Right lobe of liver (tissue), 6 donors: ENCODE results near the gene FBP1. TPM values are rescaled to one million over a fixed set of nuclear protein-coding genes. Genes with fewer than 3 reads are reported as not detected.
A peak's percentile ranks its signal among the peaks of the same experiment; 100 is the strongest.

Experiments used
- ATAC-seq, 4 donors: fragments of 200-7000 bp; cut with Tn5 transposase; one replicate each; pipeline ENCODE4 v1.9.1; 2020; ENCODE audit warnings: mild to moderate bottlenecking in 4 of 4, moderate library complexity in 4 of 4
- DNase-seq, 3 donors: peaks; one replicate each; pipeline ENCODE4 v3.0.0-alpha.2; 2020
- H3K27ac ChIP-seq, 3 donors: fragments of 200-600 bp; one replicate each; pipeline ENCODE4 v1.8.0; 2022
- H3K27me3 ChIP-seq, 2 donors: fragments of 200-600 bp; one replicate each; pipeline ENCODE4 v1.8.0; 2022
- H3K36me3 ChIP-seq, 4 donors: fragments of 200-600 bp; sonication (generic) in 1 of 4; one replicate each; pipeline versions ENCODE4 v1.5.1 to v1.8.0; 2017 to 2022; ENCODE audit warnings: control low read depth in 1 of 4
- H3K4me1 ChIP-seq, 4 donors: fragments of 200-600 bp; sonication (generic) in 1 of 4; one replicate each; pipeline versions ENCODE4 v1.5.1 to v1.8.0; 2017 to 2022; ENCODE audit warnings: control low read depth in 1 of 4
- H3K4me3 ChIP-seq, 3 donors: fragments of 200-600 bp; one replicate each; pipeline ENCODE4 v1.8.0; 2022
- H3K9me3 ChIP-seq, 4 donors: fragments of 200-600 bp; sonication (generic) in 1 of 4; one replicate each; pipeline versions ENCODE4 v1.5.1 to v1.8.0; 2017 to 2022; ENCODE audit warnings: control low read depth in 1 of 4
- CTCF ChIP-seq, 4 donors: fragments of 200-600 bp in 3 of 4; fragments of 450-650 bp in 1 of 4; IDR thresholded peaks; one replicate each; pipeline versions ENCODE4 v1.5.1 to v1.8.0; 2016 to 2022; ENCODE audit warnings: antibody characterized with exemption in 4 of 4, mild to moderate bottlenecking in 2 of 4
- POLR2A ChIP-seq: fragments of 450-650 bp; IDR thresholded peaks from one replicate; pipeline ENCODE4 v1.6.1; 2017; ENCODE audit warnings: antibody characterized with exemption, mild to moderate bottlenecking
- WGBS: methylation state at CpG from one replicate; pipeline ENCODE4 v1.1.6; 2018; ENCODE audit warnings: low coverage, low lambda C conversion rate; ENCODE audit not compliant: insufficient coverage; ENCODE audit errors: missing lambda C conversion rate; 5-methylcytosine and 5-hydroxymethylcytosine counted together
- intact Hi-C, 2 donors: fragments of 100-400 bp; cut with DNase I; formaldehyde crosslinking; loops; one replicate each; pipeline versions ENCODE4 v1.11.2 to v1.14.1; 2022
- total RNA-seq, 6 experiments: library from RNA; depleted of rRNA in 2 of 6; stranded (reverse); fragments of >200 nt in 2 of 6; fragmentation: NEBNext Ultra II Directional in 3 of 6; extraction: Animal tissue kit (Norgen Biotek cat#: 25700) in 3 of 6; gene quantifications; one replicate each; pipeline versions ENCODE4 v1.1.0 to v1.2.4, GENCODE V29; 2016 to 2023
- donor health status: DM: no; HTN: yes; CAD: no.
- donor health status: DM: no; HTN: no; CAD: no.
- donor health status: DM: no; HTN: no; CAD: no.
- donor health status: DM: no; HTN: yes; CAD: no.
- donor health status: DM: no; HTN: yes; CAD: no.

The FBP1 gene
- total RNA-seq, 6 experiments from 2014 or later = 180 to 781 (median 384) TPM

- DNase-seq = peak in 1 of 3 donors; percentile 44
- H3K27ac ChIP-seq = no peak overlapping the region
These were observed 15.0 kb upstream of the FBP1 start for GRCh38 chr9:94654165-94654894.

GRCh38 chr9:94650949-94651348 lies 11.6 kb upstream of the FBP1 start:
- H3K27me3 ChIP-seq = no peaks in the 10 kb centered on the region
- H3K9me3 ChIP-seq = no peaks in the 10 kb centered on the region
- ATAC-seq (no peak), DNase-seq (no peak)
- no peak overlapping the region for H3K27ac ChIP-seq
- no peaks in the 10 kb centered on the region for H3K4me1 ChIP-seq
- 91% methylated on average over 4 of the region's 4 CpGs for WGBS
- no peaks in the 10 kb centered on the region for H3K36me3 ChIP-seq
- H3K4me3 ChIP-seq = no peak overlapping the region
- intact Hi-C loops = no loop called here
- TF ChIP-seq CTCF (IDR thresholded peaks at IDR 0.05) (no peak), POLR2A (no peak)

More at GRCh38 chr9:94654165-94654894, 15.0 kb upstream of the FBP1 start:
- Histone ChIP-seq H3K4me3 (no peak overlapping the region), H3K9me3 (no peaks in the 10 kb centered on the region), H3K4me1 (no peaks in the 10 kb centered on the region), H3K36me3 (no peaks in the 10 kb centered on the region), H3K27me3 (no peaks in the 10 kb centered on the region)
- TF ChIP-seq CTCF (IDR thresholded peaks at IDR 0.05) (no peak), POLR2A (no peak)
- ATAC-seq = peak; percentile 44 to 62 (median 51)
- WGBS = 69% methylated on average over 5 of the region's 10 CpGs
- intact Hi-C loops = no loop called here

- DNase-seq = peak in 1 of 3 donors; percentile 39
- Histone ChIP-seq H3K4me1 (no peaks in the 10 kb centered on the region), H3K27me3 (no peaks in the 10 kb centered on the region), H3K9me3 (no peaks in the 10 kb centered on the region), H3K27ac (no peak overlapping the region), H3K36me3 (no peaks in the 10 kb centered on the region), H3K4me3 (no peak overlapping the region)
- no peak for TF ChIP-seq POLR2A
- no peak for TF ChIP-seq CTCF (IDR thresholded peaks at IDR 0.05)
- 74% methylated on average over 6 of the region's 12 CpGs for WGBS
- intact Hi-C loops = no loop called here
- peak; percentile 37 to 58 (median 52) for ATAC-seq
These were observed 9.9 kb upstream of the FBP1 start for GRCh38 chr9:94649100-94649819.

GRCh38 chr9:94648185-94648584 lies 8.9 kb upstream of the FBP1 start:
- ATAC-seq = no peak
- intact Hi-C loops = no loop called here
- WGBS = 85% methylated on average over 2 of the region's 2 CpGs

More at GRCh38 chr9:94648185-94648584, 8.9 kb upstream of the FBP1 start:
- no peaks in the 10 kb centered on the region for H3K27me3 ChIP-seq
- peak in 1 of 3 donors; percentile 12 for DNase-seq
- no peaks in the 10 kb centered on the region for H3K36me3 ChIP-seq
- no peaks in the 10 kb centered on the region for H3K9me3 ChIP-seq
- no peaks in the 10 kb centered on the region for H3K4me1 ChIP-seq
- H3K27ac ChIP-seq = no peak overlapping the region
- no peak overlapping the region for H3K4me3 ChIP-seq
- TF ChIP-seq CTCF (IDR thresholded peaks at IDR 0.05) = no peak
- no peak for TF ChIP-seq POLR2A
